Neural cell (in vitro differentiated cells): ENCODE measurements around the gene TAGLN3. TPM values are rescaled to one million over a fixed set of nuclear protein-coding genes. Genes with fewer than 3 reads are reported as not detected.

Source experiments
- H2AFZ ChIP-seq: fragments of 200-600, 300-800 bp; sonication (generic), shearing (Covaris generic); 2 replicates; pipeline ENCODE4 v1.6.0; 2014; ENCODE audit warnings: low read depth, mild to moderate bottlenecking, antibody characterized with exemption, low read length, moderate library complexity
- H3F3A ChIP-seq: fragments of 200-600 bp; shearing (Covaris generic); 2 replicates; pipeline ENCODE4 v1.6.1; 2016; ENCODE audit warnings: mild to moderate bottlenecking, moderate library complexity, mixed read lengths, antibody characterized with exemption, low read length; ENCODE audit not compliant: insufficient read depth, poor library complexity, severe bottlenecking
- H3K27ac ChIP-seq: fragments of 200-600, 300-800 bp; sonication (generic), shearing (Covaris generic); 2 replicates; pipeline ENCODE4 v1.5.1; 2014; ENCODE audit warnings: mild to moderate bottlenecking, low read length, moderate library complexity
- H3K27me3 ChIP-seq: fragments of 300-800, 200-600 bp; sonication (generic), shearing (Covaris generic); 2 replicates; pipeline ENCODE4 v1.6.0; 2014; ENCODE audit warnings: mild to moderate bottlenecking, low read depth, low read length, moderate library complexity; ENCODE audit not compliant: insufficient read depth
- H3K36me3 ChIP-seq: fragments of 300-800, 200-600 bp; sonication (generic), shearing (Covaris generic); 2 replicates; pipeline ENCODE4 v1.5.1; 2014; ENCODE audit warnings: mild to moderate bottlenecking, antibody characterized with exemption, low read length, moderate library complexity; ENCODE audit not compliant: insufficient read depth
- H3K4me2 ChIP-seq: fragments of 300-800, 200-600 bp; sonication (generic), shearing (Covaris generic); 2 replicates; pipeline ENCODE4 v1.6.0; 2014; ENCODE audit warnings: mild to moderate bottlenecking, low read length
- H3K4me3 ChIP-seq: fragments of 300-800, 200-600 bp; sonication (generic), shearing (Covaris generic); 2 replicates; pipeline ENCODE4 v1.5.1; 2014; ENCODE audit warnings: mild to moderate bottlenecking, low read length, moderate library complexity
- H3K79me2 ChIP-seq: fragments of 200-600 bp; shearing (Covaris generic); replicated peaks from 2 replicates; pipeline ENCODE4 v1.6.0; 2014; ENCODE audit warnings: mild to moderate bottlenecking, low read length, moderate library complexity; ENCODE audit not compliant: insufficient read depth
- H3K9ac ChIP-seq: fragments of 300-800, 200-600 bp; sonication (generic), shearing (Covaris generic); 2 replicates; pipeline ENCODE4 v1.6.1; 2016; ENCODE audit warnings: mild to moderate bottlenecking, low read length, mixed read lengths
- H3K9me2 ChIP-seq: fragments of 200-600 bp; shearing (Covaris generic); 2 replicates; pipeline ENCODE4 v1.6.1; 2016; ENCODE audit warnings: mild to moderate bottlenecking, low read length, mixed read lengths; ENCODE audit not compliant: insufficient read depth
- H3K9me3 ChIP-seq: fragments of 200-600, 300-800 bp; sonication (generic), shearing (Covaris generic); 2 replicates; pipeline ENCODE4 v1.6.1; 2016; ENCODE audit warnings: mild to moderate bottlenecking, mixed run types, low read length, moderate library complexity, mixed read lengths
- H4K20me1 ChIP-seq: fragments of 200-600 bp; shearing (Covaris generic); 2 replicates; pipeline ENCODE4 v1.6.1; 2016; ENCODE audit warnings: mild to moderate bottlenecking, mixed run types; ENCODE audit not compliant: insufficient read depth
- CTCF ChIP-seq: fragments of 450-650 bp; IDR thresholded peaks from 2 replicates; pipeline ENCODE4 v1.5.1; 2014; ENCODE audit warnings: antibody characterized with exemption, mild to moderate bottlenecking, moderate library complexity; ENCODE audit not compliant: poor library complexity, severe bottlenecking
- EP300 ChIP-seq: fragments of 450-650 bp; conservative IDR thresholded peaks from 2 replicates; pipeline ENCODE4 v1.6.1; 2014; ENCODE audit warnings: antibody characterized with exemption, mild to moderate bottlenecking, moderate library complexity; ENCODE audit not compliant: poor library complexity, severe bottlenecking
- EZH2 ChIP-seq: fragments of 200-600, 300-800 bp; shearing (Covaris generic), sonication (generic); IDR thresholded peaks from 2 replicates; pipeline ENCODE4 v1.6.1; 2014; ENCODE audit warnings: antibody characterized with exemption, low read length, borderline replicate concordance, mild to moderate bottlenecking; ENCODE audit not compliant: insufficient read depth, poor library complexity, severe bottlenecking
- MXI1 ChIP-seq: fragments of 450-650 bp; conservative IDR thresholded peaks from 2 replicates; pipeline ENCODE4 v1.6.1; 2014; ENCODE audit warnings: antibody characterized with exemption, mild to moderate bottlenecking; ENCODE audit not compliant: poor library complexity, severe bottlenecking
- POLR2AphosphoS5 ChIP-seq: IDR thresholded peaks from 2 replicates; pipeline ENCODE4 v1.6.1; 2012
- RAD21 ChIP-seq: fragments of 450-650 bp; conservative IDR thresholded peaks from 2 replicates; pipeline ENCODE4 v1.6.1; 2014; ENCODE audit warnings: antibody characterized with exemption, mild to moderate bottlenecking, moderate library complexity
- SMC3 ChIP-seq: fragments of 450-650 bp; conservative IDR thresholded peaks from 2 replicates; pipeline ENCODE4 v1.6.1; 2014; ENCODE audit warnings: antibody characterized with exemption, mild to moderate bottlenecking, moderate library complexity; ENCODE audit not compliant: poor library complexity
- TAF1 ChIP-seq: IDR thresholded peaks from 2 replicates; pipeline ENCODE4 v1.6.1; 2012; ENCODE audit warnings: low read depth
- polyA plus RNA-seq: library from polyadenylated mRNA; depleted of rRNA; stranded (reverse); fragments of >200 nt; gene quantifications from 2 replicates; pipeline ENCODE4 v1.2.3, GENCODE V29; 2014
- TF ChIP-seq, protein P1 (sequence below): IDR thresholded peaks from 2 replicates; pipeline ENCODE4 v1.6.1; 2012; ENCODE audit warnings: borderline replicate concordance

Gene TAGLN3
- polyA plus RNA-seq, 1 donor from 2014 or later: 519 TPM

GRCh38 chr3:112010636-112011035 is 11.9 kb downstream of the TAGLN3 start:
- H3K27ac ChIP-seq: no peak overlapping the region
- no peaks in the 10 kb centered on the region for H3K9me2 ChIP-seq
- H3K9me3 ChIP-seq: no peaks in the 10 kb centered on the region
- TF ChIP-seq, protein P1, sequence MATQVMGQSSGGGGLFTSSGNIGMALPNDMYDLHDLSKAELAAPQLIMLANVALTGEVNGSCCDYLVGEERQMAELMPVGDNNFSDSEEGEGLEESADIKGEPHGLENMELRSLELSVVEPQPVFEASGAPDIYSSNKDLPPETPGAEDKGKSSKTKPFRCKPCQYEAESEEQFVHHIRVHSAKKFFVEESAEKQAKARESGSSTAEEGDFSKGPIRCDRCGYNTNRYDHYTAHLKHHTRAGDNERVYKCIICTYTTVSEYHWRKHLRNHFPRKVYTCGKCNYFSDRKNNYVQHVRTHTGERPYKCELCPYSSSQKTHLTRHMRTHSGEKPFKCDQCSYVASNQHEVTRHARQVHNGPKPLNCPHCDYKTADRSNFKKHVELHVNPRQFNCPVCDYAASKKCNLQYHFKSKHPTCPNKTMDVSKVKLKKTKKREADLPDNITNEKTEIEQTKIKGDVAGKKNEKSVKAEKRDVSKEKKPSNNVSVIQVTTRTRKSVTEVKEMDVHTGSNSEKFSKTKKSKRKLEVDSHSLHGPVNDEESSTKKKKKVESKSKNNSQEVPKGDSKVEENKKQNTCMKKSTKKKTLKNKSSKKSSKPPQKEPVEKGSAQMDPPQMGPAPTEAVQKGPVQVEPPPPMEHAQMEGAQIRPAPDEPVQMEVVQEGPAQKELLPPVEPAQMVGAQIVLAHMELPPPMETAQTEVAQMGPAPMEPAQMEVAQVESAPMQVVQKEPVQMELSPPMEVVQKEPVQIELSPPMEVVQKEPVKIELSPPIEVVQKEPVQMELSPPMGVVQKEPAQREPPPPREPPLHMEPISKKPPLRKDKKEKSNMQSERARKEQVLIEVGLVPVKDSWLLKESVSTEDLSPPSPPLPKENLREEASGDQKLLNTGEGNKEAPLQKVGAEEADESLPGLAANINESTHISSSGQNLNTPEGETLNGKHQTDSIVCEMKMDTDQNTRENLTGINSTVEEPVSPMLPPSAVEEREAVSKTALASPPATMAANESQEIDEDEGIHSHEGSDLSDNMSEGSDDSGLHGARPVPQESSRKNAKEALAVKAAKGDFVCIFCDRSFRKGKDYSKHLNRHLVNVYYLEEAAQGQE: no peak
- TF ChIP-seq MXI1: no peak
- no peak for TF ChIP-seq EZH2
- no peak for TF ChIP-seq TAF1
- no peak for TF ChIP-seq POLR2AphosphoS5
- no peak for TF ChIP-seq EP300
- TF ChIP-seq RAD21: no peak
- no peak for TF ChIP-seq SMC3
- no peak for TF ChIP-seq CTCF
- H3K4me2 ChIP-seq: no peak overlapping the region
- H3K9ac ChIP-seq: no peak overlapping the region
- no peaks in the 10 kb centered on the region for H3F3A ChIP-seq
- peaks cover 14% of the 10 kb centered on the region for H3K79me2 ChIP-seq
- H3K36me3 ChIP-seq: peaks cover 11% of the 10 kb centered on the region
- no peaks in the 10 kb centered on the region for H4K20me1 ChIP-seq
- H3K27me3 ChIP-seq: no peaks in the 10 kb centered on the region
- no peak overlapping the region for H2AFZ ChIP-seq
- H3K4me3 ChIP-seq: no peak overlapping the region

- no peak overlapping the region for H2AFZ ChIP-seq
- H3K9ac ChIP-seq: no peak overlapping the region
- no peaks in the 10 kb centered on the region for H3K9me2 ChIP-seq
- H3K4me3 ChIP-seq: no peak overlapping the region
- H3K9me3 ChIP-seq: no peaks in the 10 kb centered on the region
- no peak overlapping the region for H3K27ac ChIP-seq
- H3F3A ChIP-seq: no peaks in the 10 kb centered on the region
- TF ChIP-seq, protein P1: no peak
- TF ChIP-seq MXI1: no peak
- TF ChIP-seq TAF1: no peak
- no peak for TF ChIP-seq CTCF
- no peak for TF ChIP-seq POLR2AphosphoS5
- TF ChIP-seq EP300: no peak
- no peak for TF ChIP-seq SMC3
- no peak for TF ChIP-seq RAD21
- TF ChIP-seq EZH2: no peak
- H3K4me2 ChIP-seq: no peak overlapping the region
- H3K36me3 ChIP-seq: peaks cover 11% of the 10 kb centered on the region
- H3K27me3 ChIP-seq: no peaks in the 10 kb centered on the region
- peaks cover 8% of the 10 kb centered on the region for H3K79me2 ChIP-seq
- H4K20me1 ChIP-seq: no peaks in the 10 kb centered on the region
These were observed 12.7 kb downstream of the TAGLN3 start for GRCh38 chr3:112011376-112011940.
